Caco-2 (cell line): ENCODE results near the gene TRIM71. TPM values are rescaled to one million over a fixed set of nuclear protein-coding genes. Genes with fewer than 3 reads are reported as not detected.
"Not testable (repeated sequence)": the region's sequence is repeated elsewhere in the genome, so short reads cannot be mapped to it uniquely, and the experiment has no call there.

Experiments
- BruUV-seq: library from RNA; stranded (reverse); fragments of 400-500 nt; replicated peaks from 2 replicates; lab custom pipeline; 2021; lab: Mats Ljungman, UMichigan
- CTCF ChIA-PET: fragments of 300-600 bp; sonication (Branson Sonifier 250); formaldehyde crosslinking; loops from one replicate; lab custom pipeline; 2022; ENCODE audit warnings: antibody characterized with exemption; lab: Charles Lee
- POLR2A ChIA-PET: fragments of 300-600 bp; sonication (Branson Sonifier 250); formaldehyde crosslinking; loops from one replicate; lab custom pipeline; 2022; ENCODE audit warnings: antibody characterized with exemption; lab: Charles Lee
- DNase-seq, 2 experiments: peaks; one replicate each; pipeline versions ENCODE4 v3.0.0 to v3.0.0-alpha.2; 2020 to 2022
- H3K27me3 ChIP-seq: replicated peaks from 2 replicates; pipeline ENCODE4 v1.6.0; 2011; ENCODE audit warnings: low read length; ENCODE audit not compliant: control insufficient read depth, insufficient read depth
- H3K36me3 ChIP-seq: 2 replicates; pipeline ENCODE4 v1.5.1; 2011; ENCODE audit warnings: low read length; ENCODE audit not compliant: control insufficient read depth, insufficient read depth
- H3K4me1 ChIP-seq: fragments of 250-450 bp; sonication (Bioruptor Pico); 2 replicates; pipeline ENCODE4 v1.5.1; 2020; ENCODE audit warnings: mild to moderate bottlenecking
- H3K4me3 ChIP-seq: 2 replicates; pipeline ENCODE4 v1.5.1; 2011; ENCODE audit warnings: low read depth, mild to moderate bottlenecking, control low read depth, low read length
- H3K9me3 ChIP-seq: fragments of 250-450 bp; sonication (Bioruptor Pico); 2 replicates; pipeline ENCODE4 v1.5.1; 2020; ENCODE audit warnings: mild to moderate bottlenecking, moderate library complexity
- H3K27ac Mint-ChIP-seq: one replicate; pipeline ENCODE4 v1.8.0; 2022; ENCODE audit warnings: mixed read lengths; ENCODE audit not compliant: unreplicated experiment
- H3K27me3 Mint-ChIP-seq: one replicate; pipeline ENCODE4 v1.8.0; 2022; ENCODE audit warnings: mixed read lengths; ENCODE audit not compliant: insufficient read depth, unreplicated experiment
- H3K36me3 Mint-ChIP-seq: one replicate; pipeline ENCODE4 v1.8.0; 2022; ENCODE audit warnings: mild to moderate bottlenecking, mixed read lengths; ENCODE audit not compliant: insufficient read depth, unreplicated experiment
- H3K4me1 Mint-ChIP-seq: one replicate; pipeline ENCODE4 v1.8.0; 2022; ENCODE audit warnings: low read depth, mixed read lengths; ENCODE audit not compliant: unreplicated experiment
- H3K4me3 Mint-ChIP-seq: one replicate; pipeline ENCODE4 v1.8.0; 2022; ENCODE audit warnings: mild to moderate bottlenecking, moderate library complexity, mixed read lengths; ENCODE audit not compliant: unreplicated experiment
- H3K9me3 Mint-ChIP-seq: one replicate; pipeline ENCODE4 v1.8.0; 2022; ENCODE audit warnings: mixed read lengths; ENCODE audit not compliant: unreplicated experiment
- CTCF ChIP-seq, 2 experiments: fragments of 200-600 bp in 1 of 2; IDR thresholded peaks; 1 replicate in 1 of 2; 2 replicates in 1 of 2; pipeline versions ENCODE4 v1.5.1 to v1.8.0; 2011 to 2022; ENCODE audit warnings: antibody characterized with exemption in 1 of 2, control low read depth in 1 of 2, inconsistent platforms in 1 of 2, low read depth in 1 of 2, low read length in 1 of 2, mild to moderate bottlenecking in 1 of 2, moderate library complexity in 1 of 2; ENCODE audit not compliant: insufficient read depth in 1 of 2, severe bottlenecking in 1 of 2, unreplicated experiment in 1 of 2
- intact Hi-C: fragments of 100-400 bp; cut with micrococcal nuclease; formaldehyde crosslinking; loops from one replicate; pipeline ENCODE4 v1.10.0; 2022; ENCODE audit not compliant: unreplicated experiment
- total RNA-seq: library from RNA; stranded (reverse); gene quantifications from 2 replicates; pipeline ENCODE4 v1.2.3, GENCODE V29; 2022

Gene TRIM71
- total RNA-seq, 1 experiment from 2014 or later: 68.4 TPM

GRCh38 chr3:32847045-32847444, 29.2 kb downstream of the TRIM71 start:
- H3K27me3 ChIP-seq, BruUV-seq, DNase-seq, POLR2A ChIA-PET, H3K9me3 Mint-ChIP-seq, H3K4me3 Mint-ChIP-seq, CTCF ChIA-PET, H3K36me3 ChIP-seq, H3K9me3 ChIP-seq, H3K27me3 Mint-ChIP-seq, H3K4me3 ChIP-seq: not testable (repeated sequence)
- H3K4me1 ChIP-seq: peaks cover 86% of the 10 kb centered on the region
- Mint-ChIP-seq H3K27ac (peak overlapping the region; percentile 42), H3K4me1 (peaks cover 66% of the 10 kb centered on the region), H3K36me3 (peaks cover 33% of the 10 kb centered on the region)
- intact Hi-C loops: loop anchor here (10.0 kb wide), 1 partner anchor 88 kb away; no protein-coding TSS in a partner anchor

GRCh38 chr3:32847528-32847927, 29.7 kb downstream of the TRIM71 start:
- ChIA-PET CTCF (no interaction called here), POLR2A (no interaction called here)
- Mint-ChIP-seq H3K4me1 (peaks cover 66% of the 10 kb centered on the region), H3K9me3 (no peaks in the 10 kb centered on the region), H3K4me3 (peak overlapping the region; percentile 58), H3K27me3 (no peaks in the 10 kb centered on the region), H3K36me3 (peaks cover 33% of the 10 kb centered on the region), H3K27ac (peak overlapping the region; percentile 42)
- no peak for TF ChIP-seq CTCF (IDR thresholded peaks at IDR 0.05; ENCODE audit: insufficient read depth in 1 of 2, low read depth in 1 of 2, low read length in 1 of 2, severe bottlenecking in 1 of 2, unreplicated experiment in 1 of 2)
- H3K27me3 ChIP-seq: no peaks in the 10 kb centered on the region
- H3K4me3 ChIP-seq: no peak overlapping the region
- H3K36me3 ChIP-seq: no peaks in the 10 kb centered on the region
- BruUV-seq: no TSS peak
- no peaks in the 10 kb centered on the region for H3K9me3 ChIP-seq
- intact Hi-C loops: loop anchor here (10.0 kb wide), 1 partner anchor 87 kb away; no protein-coding TSS in a partner anchor
- DNase-seq: no peak
- H3K4me1 ChIP-seq: peaks cover 85% of the 10 kb centered on the region

- intact Hi-C loops: loop anchor here (1.0 to 10.0 kb wide), 2 partner anchors 8 to 87 kb away; no protein-coding TSS in a partner anchor
- peaks cover 33% of the 10 kb centered on the region for H3K36me3 Mint-ChIP-seq
- H3K4me1 Mint-ChIP-seq: peaks cover 65% of the 10 kb centered on the region
- DNase-seq: peak; percentile 75 to 78
- peaks cover 78% of the 10 kb centered on the region for H3K4me1 ChIP-seq
- H3K4me3 Mint-ChIP-seq: peak overlapping the region; percentile 58
- no peaks in the 10 kb centered on the region for H3K9me3 Mint-ChIP-seq
- H3K27me3 Mint-ChIP-seq: no peaks in the 10 kb centered on the region
- CTCF ChIA-PET: no interaction called here
- no peak overlapping the region for H3K4me3 ChIP-seq
- no peak for TF ChIP-seq CTCF (IDR thresholded peaks at IDR 0.05; ENCODE audit: insufficient read depth in 1 of 2, low read depth in 1 of 2, low read length in 1 of 2, severe bottlenecking in 1 of 2, unreplicated experiment in 1 of 2)
- H3K9me3 ChIP-seq: no peaks in the 10 kb centered on the region
- no peaks in the 10 kb centered on the region for H3K36me3 ChIP-seq
- H3K27me3 ChIP-seq: no peaks in the 10 kb centered on the region
- H3K27ac Mint-ChIP-seq: peak overlapping the region; percentile 79
- BruUV-seq: no TSS peak
- POLR2A ChIA-PET: no interaction called here
These were observed 30.4 kb downstream of the TRIM71 start for GRCh38 chr3:32848215-32848614.
